H1 (cell line): ENCODE data around the gene CEP126. TPM values are rescaled to one million over a fixed set of nuclear protein-coding genes. Genes with fewer than 3 reads are reported as not detected.

Experiments used
- BACH1 ChIP-seq: IDR thresholded peaks from 2 replicates; pipeline ENCODE4 v1.6.1; 2012; ENCODE audit warnings: low read length, improper control_type of control experiment
- BRCA1 ChIP-seq: IDR thresholded peaks from 2 replicates; pipeline ENCODE4 v1.6.1; 2012; ENCODE audit warnings: low read depth, low read length, improper control_type of control experiment
- CHD1 ChIP-seq: IDR thresholded peaks from 2 replicates; pipeline ENCODE4 v1.6.1; 2012; ENCODE audit warnings: low read depth, low read length, improper control_type of control experiment
- CHD2 ChIP-seq: IDR thresholded peaks from 2 replicates; pipeline ENCODE4 v1.6.1; 2012; ENCODE audit warnings: low read length, improper control_type of control experiment
- CTBP2 ChIP-seq: IDR thresholded peaks from 2 replicates; pipeline ENCODE4 v1.7.0; 2011; ENCODE audit warnings: borderline replicate concordance, mild to moderate bottlenecking, moderate library complexity, mixed read lengths, low read length; ENCODE audit not compliant: insufficient read depth, insufficient read length
- GABPA ChIP-seq: IDR thresholded peaks from 2 replicates; pipeline ENCODE4 v1.6.1; 2011; ENCODE audit warnings: mild to moderate bottlenecking, low read length, moderate library complexity, borderline replicate concordance; ENCODE audit not compliant: insufficient read depth
- GTF2F1 ChIP-seq: IDR thresholded peaks from 2 replicates; pipeline ENCODE4 v1.6.1; 2012; ENCODE audit warnings: low read depth, low read length, improper control_type of control experiment, borderline replicate concordance
- HDAC2 ChIP-seq, 2 experiments: fragments of 300-600 bp in 1 of 2; sonication (generic) in 1 of 2; IDR thresholded peaks; 2 replicates each; pipeline ENCODE4 v1.6.1; 2011 to 2012; ENCODE audit warnings: low read depth in 2 of 2, low read length in 2 of 2, mild to moderate bottlenecking in 2 of 2, moderate library complexity in 2 of 2, borderline replicate concordance in 1 of 2, inconsistent platforms in 1 of 2
- KDM5A ChIP-seq: fragments of 200-600 bp; IDR thresholded peaks from 2 replicates; pipeline ENCODE4 v1.7.1; 2012; ENCODE audit warnings: mild to moderate bottlenecking, low read length, inconsistent platforms, mixed read lengths
- MAFK ChIP-seq: IDR thresholded peaks from 2 replicates; pipeline ENCODE4 v1.6.1; 2012; ENCODE audit warnings: low read depth, mild to moderate bottlenecking, improper control_type of control experiment, low read length
- NANOG ChIP-seq: IDR thresholded peaks from 2 replicates; pipeline ENCODE4 v1.6.1; 2011; ENCODE audit warnings: low read length, low read depth, mild to moderate bottlenecking, inconsistent platforms; ENCODE audit not compliant: insufficient read depth, poor library complexity, severe bottlenecking
- PHF8 ChIP-seq: fragments of 200-600 bp; sonication (generic); conservative IDR thresholded peaks from 2 replicates; pipeline ENCODE4 v1.7.1; 2012; ENCODE audit warnings: low read depth, mild to moderate bottlenecking, inconsistent platforms, low read length, moderate library complexity
- POLR2AphosphoS5 ChIP-seq: IDR thresholded peaks from 2 replicates; pipeline ENCODE4 v1.6.1; 2011; ENCODE audit warnings: low read depth, low read length
- SP1 ChIP-seq: IDR thresholded peaks from 2 replicates; pipeline ENCODE4 v1.6.1; 2011; ENCODE audit warnings: low read depth, low read length
- SP4 ChIP-seq: IDR thresholded peaks from 2 replicates; pipeline ENCODE4 v1.6.1; 2012; ENCODE audit warnings: low read length, inconsistent platforms
- TEAD4 ChIP-seq: IDR thresholded peaks from 2 replicates; pipeline ENCODE4 v1.6.1; 2012; ENCODE audit warnings: low read depth, low read length, inconsistent platforms, mixed read lengths
- YY1 ChIP-seq: IDR thresholded peaks from 2 replicates; pipeline ENCODE4 v1.6.1; 2011; ENCODE audit warnings: low read depth, mild to moderate bottlenecking, low read length
- polyA plus RNA-seq, 7 experiments: library from polyadenylated mRNA; depleted of rRNA in 3 of 7; stranded (reverse) in 5 of 7; unstranded in 2 of 7; fragments of >200 nt in 5 of 7; fragments of 200-250 nt in 2 of 7; gene quantifications; 1 replicate in 5 of 7; 2 replicates in 1 of 7; 4 replicates in 1 of 7; pipeline versions ENCODE4 v1.2.1 to v1.2.3, GENCODE V29; 2011 to 2013; ENCODE audit warnings: missing spikeins in 2 of 7, mixed read lengths in 2 of 7
- total RNA-seq: library from RNA; stranded (reverse); fragmentation: NEBNext Ultra II Directional; extraction: Animal tissue kit (Norgen Biotek cat#: 25700); gene quantifications from 2 replicates; pipeline ENCODE4 v1.2.1, GENCODE V29; 2021
- TF ChIP-seq, protein P1 (sequence below): IDR thresholded peaks from 2 replicates; pipeline ENCODE4 v1.6.1; 2011; ENCODE audit warnings: low read length, improper control_type of control experiment
- TF ChIP-seq, protein P2 (sequence below): IDR thresholded peaks from 2 replicates; pipeline ENCODE4 v1.6.1; 2012; ENCODE audit warnings: low read length, inconsistent platforms
- TF ChIP-seq, protein P3 (sequence below): IDR thresholded peaks from 2 replicates; pipeline ENCODE4 v1.6.1; 2012; ENCODE audit warnings: inconsistent platforms
- TF ChIP-seq, protein P4 (sequence below): IDR thresholded peaks from 2 replicates; pipeline ENCODE4 v1.6.1; 2012; ENCODE audit warnings: inconsistent platforms

The CEP126 gene
- total and polyA plus RNA-seq, 2 of the 8 experiments (the other 6 are each of a cell fraction or from before 2014, with no cell fraction given): 0.76 to 1.9 TPM

- TF ChIP-seq CHD1: no peak
- peak; percentile 89 for TF ChIP-seq CTBP2
- no peak for TF ChIP-seq GTF2F1
- TF ChIP-seq, protein P1, sequence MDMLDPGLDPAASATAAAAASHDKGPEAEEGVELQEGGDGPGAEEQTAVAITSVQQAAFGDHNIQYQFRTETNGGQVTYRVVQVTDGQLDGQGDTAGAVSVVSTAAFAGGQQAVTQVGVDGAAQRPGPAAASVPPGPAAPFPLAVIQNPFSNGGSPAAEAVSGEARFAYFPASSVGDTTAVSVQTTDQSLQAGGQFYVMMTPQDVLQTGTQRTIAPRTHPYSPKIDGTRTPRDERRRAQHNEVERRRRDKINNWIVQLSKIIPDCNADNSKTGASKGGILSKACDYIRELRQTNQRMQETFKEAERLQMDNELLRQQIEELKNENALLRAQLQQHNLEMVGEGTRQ: no peak
- peak; percentile 25 to 43; a peak in 1 of 4 replicates for TF ChIP-seq HDAC2 (IDR thresholded peaks at IDR 0.05; ENCODE audit: borderline replicate concordance in 1 of 2, low read depth in 2 of 2, low read length in 2 of 2)
- TF ChIP-seq SP1: no peak
- TF ChIP-seq, protein P2, sequence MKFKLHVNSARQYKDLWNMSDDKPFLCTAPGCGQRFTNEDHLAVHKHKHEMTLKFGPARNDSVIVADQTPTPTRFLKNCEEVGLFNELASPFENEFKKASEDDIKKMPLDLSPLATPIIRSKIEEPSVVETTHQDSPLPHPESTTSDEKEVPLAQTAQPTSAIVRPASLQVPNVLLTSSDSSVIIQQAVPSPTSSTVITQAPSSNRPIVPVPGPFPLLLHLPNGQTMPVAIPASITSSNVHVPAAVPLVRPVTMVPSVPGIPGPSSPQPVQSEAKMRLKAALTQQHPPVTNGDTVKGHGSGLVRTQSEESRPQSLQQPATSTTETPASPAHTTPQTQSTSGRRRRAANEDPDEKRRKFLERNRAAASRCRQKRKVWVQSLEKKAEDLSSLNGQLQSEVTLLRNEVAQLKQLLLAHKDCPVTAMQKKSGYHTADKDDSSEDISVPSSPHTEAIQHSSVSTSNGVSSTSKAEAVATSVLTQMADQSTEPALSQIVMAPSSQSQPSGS: no peak
- 0 out of 2 replicates have a peak, but pooled peaks have one; percentile 51 for TF ChIP-seq YY1
- TF ChIP-seq BACH1: no peak
- TF ChIP-seq POLR2AphosphoS5: no peak
- TF ChIP-seq, protein P3, sequence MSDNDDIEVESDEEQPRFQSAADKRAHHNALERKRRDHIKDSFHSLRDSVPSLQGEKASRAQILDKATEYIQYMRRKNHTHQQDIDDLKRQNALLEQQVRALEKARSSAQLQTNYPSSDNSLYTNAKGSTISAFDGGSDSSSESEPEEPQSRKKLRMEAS: no peak
- TF ChIP-seq SP4: no peak
- TF ChIP-seq, protein P4, sequence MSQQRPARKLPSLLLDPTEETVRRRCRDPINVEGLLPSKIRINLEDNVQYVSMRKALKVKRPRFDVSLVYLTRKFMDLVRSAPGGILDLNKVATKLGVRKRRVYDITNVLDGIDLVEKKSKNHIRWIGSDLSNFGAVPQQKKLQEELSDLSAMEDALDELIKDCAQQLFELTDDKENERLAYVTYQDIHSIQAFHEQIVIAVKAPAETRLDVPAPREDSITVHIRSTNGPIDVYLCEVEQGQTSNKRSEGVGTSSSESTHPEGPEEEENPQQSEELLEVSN: no peak
- TF ChIP-seq CHD2: no peak
- no peak for TF ChIP-seq NANOG
- TF ChIP-seq MAFK: no peak
- no peak for TF ChIP-seq BRCA1
- TF ChIP-seq TEAD4: peak; percentile 93
- no peak for TF ChIP-seq GABPA
- no peak for TF ChIP-seq KDM5A
- no peak for TF ChIP-seq PHF8
Measured at GRCh38 chr11:102010776-102011494, 96.1 kb downstream of the CEP126 start (continued).
